GM21529 (cell line): ENCODE measurements around the gene NADK.
"Not testable (repeated sequence)": the region's sequence is repeated elsewhere in the genome, so short reads cannot be mapped to it uniquely, and the experiment has no call there.

Source experiments
- ATAC-seq: cut with Tn5 transposase; IDR thresholded peaks from one replicate; pipeline ENCODE4 v1.9.1; 2021; ENCODE audit not compliant: unreplicated experiment

Gene NADK

DNA sequence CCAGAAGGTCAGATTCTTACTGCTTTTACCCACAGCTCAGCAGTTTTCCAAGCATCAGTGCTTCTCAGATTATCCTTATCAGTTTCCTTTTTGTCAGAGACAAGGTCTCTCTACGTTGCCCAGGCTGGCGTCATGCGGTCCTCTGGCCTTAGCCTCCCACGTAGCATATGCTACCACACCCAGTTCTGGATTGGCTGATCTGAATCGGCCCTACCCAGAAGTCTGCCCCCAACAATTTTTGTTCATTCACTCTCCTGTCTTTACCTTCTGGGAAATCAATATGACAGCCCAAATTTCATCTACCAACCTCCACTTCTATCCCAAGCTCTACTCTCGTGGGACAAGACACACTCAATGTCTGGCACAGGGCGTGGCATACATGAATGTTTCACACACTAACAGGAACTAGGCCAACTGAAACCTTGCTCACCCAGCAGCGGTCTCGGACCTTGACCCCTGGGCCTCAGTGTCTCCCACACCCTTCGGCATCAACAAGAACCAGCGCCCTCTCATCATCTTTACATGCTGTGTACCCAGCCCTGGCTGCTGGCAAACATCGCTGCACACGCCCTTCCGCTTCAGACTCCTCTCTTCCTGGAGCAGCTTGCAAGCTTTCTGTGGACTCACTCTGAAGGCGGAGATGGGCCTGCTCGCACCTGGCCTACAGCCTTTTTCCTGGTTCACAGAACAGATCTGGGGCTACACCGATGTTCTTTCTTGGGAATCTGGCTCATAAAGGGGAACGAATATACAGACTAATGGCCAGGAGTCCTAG, 63.0 kb downstream of the NADK start:
- not testable (repeated sequence) for ATAC-seq

DNA sequence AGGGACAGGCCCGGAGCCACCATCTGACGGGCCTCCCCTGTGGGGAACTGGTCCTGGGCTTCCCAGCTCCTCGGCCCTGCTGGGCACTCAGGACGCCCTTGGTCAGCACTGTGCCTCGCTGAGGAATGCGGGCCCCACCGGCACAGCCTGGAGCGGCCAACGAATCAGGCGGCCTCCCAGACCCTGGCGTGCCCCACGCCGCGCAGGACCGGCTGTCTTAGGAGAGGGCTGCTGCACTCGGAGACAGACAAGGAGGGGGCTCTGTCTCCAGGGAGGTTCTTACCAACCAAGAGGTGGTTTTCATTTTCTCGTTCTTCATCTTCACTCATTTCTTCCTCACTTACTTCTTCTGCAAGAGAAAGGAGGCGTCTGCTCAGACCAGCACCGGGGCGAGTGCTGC, 70.4 kb downstream of the NADK start:
- not testable (repeated sequence) for ATAC-seq

DNA sequence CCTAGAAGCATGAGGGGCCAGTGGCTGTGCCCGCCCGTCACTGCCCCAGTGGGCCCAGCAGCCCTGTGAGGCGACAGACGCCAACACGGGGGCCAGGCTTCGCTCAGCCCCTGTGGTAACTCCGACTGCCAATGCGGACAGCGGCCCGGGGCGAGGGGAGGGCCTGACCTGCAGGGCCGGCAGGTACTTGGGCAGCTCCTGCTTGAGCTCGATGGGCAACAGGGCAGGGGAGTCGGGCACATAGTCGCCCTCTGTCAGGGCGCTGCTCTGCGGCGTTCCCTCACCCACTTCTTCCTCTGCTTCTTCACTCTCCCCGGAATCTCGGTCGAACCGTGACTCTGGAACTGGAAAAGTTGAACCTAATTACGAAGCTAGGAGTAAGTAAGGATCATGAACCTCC, 71.0 kb downstream of the NADK start:
- ATAC-seq = not testable (repeated sequence)

DNA sequence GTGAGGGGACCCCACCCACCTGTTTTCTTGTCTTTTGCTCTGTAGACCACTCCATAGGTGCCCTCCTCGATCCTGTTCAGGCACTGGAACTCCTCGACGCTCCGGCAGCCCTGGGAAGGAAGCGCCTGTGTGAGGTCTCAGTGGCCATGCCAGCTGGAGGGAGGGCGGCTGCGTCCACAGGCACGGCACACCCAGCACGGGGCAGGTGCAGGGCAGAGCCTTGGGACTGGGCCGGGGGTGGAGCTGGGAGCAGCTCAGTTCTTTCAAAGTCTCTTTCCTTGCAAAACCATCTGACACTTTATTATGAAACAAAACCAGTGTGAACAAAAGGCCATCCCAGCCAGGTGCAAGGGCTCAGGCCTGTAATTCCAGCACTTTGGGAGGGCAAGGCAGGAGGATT, 72.6 kb downstream of the NADK start:
- not testable (repeated sequence) for ATAC-seq

DNA sequence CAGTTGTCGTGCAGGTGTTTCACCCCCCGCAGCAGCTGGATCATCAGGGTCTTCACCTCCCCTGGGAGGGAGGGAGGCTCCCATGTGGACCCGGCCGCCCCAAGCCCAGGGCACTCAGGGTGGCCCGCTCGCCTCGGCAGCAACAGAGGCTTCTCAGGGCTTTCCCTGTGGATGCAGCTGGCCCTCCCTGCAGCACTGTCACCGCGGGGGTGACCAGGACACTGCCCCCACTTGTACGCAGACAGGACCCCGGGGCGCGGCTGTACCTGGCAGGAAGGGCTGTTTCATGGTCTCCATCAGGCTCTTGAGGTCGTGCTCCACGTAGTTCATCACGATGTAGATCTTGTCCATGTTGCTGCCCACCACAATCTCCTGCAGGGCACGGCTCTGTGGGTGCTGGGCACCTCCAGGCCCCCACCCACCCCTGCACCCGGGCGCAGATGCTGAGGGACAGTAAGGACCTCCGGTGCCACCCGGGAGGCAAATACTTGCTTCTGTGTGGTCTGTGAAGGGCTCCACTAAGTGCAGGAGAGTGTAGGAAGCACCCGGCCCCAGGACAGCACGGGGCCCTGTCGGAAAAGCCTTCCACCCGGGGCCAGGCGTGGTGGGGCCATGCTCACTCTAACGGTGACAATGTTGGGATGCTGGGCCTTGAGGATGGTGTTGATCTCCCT, 73.8 kb downstream of the NADK start:
- ATAC-seq = not testable (repeated sequence)

DNA sequence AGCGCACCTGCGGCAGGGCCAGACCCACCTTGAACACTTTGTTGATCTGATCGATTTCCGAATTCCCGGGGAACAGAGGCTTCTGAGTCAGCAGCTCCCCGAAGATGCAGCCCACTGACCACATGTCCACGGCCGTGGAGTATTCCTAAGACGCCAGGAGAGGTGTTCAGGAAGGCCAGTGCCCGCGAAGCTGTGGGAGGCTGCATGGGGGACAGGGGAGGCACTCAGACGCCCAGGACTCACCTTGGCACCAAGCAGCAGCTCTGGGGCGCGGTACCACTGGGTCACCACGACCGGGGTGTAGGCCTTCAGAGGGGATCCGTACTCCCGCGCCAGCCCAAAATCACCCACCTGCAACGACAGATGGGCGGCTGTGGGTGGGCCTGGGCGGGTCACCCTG, 74.5 kb downstream of the NADK start:
- no peak for ATAC-seq

DNA sequence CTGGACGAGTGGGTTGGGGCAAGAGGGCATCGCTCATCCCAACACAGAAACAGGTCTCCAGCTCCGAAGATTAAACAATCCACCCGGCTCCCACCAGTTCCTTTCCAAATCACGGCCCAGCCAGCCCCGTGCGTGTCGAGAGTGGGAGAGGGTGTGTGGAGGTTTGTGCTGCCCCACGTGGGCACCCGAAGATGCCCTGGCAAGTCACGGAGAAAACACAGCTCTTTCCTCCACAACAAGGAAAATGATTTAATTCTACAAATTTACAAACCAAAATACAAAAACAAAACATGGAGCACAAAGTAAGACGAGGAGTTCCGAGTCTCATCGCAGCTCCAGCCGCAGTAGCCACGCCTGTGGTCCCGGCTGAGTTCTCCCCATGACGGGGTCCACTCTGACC, 75.8 kb downstream of the NADK start:
- ATAC-seq = not testable (repeated sequence)
